ENCODE results near the gene POFUT1. TPM values are rescaled to one million over a fixed set of nuclear protein-coding genes. Genes with fewer than 3 reads are reported as not detected.
A peak's percentile ranks its signal among the peaks of the same experiment; 100 is the strongest.

POFUT1 gene
- total and polyA plus RNA-seq, 12 donors = 9.7 to 32.9 (median 27.4) TPM

DNA sequence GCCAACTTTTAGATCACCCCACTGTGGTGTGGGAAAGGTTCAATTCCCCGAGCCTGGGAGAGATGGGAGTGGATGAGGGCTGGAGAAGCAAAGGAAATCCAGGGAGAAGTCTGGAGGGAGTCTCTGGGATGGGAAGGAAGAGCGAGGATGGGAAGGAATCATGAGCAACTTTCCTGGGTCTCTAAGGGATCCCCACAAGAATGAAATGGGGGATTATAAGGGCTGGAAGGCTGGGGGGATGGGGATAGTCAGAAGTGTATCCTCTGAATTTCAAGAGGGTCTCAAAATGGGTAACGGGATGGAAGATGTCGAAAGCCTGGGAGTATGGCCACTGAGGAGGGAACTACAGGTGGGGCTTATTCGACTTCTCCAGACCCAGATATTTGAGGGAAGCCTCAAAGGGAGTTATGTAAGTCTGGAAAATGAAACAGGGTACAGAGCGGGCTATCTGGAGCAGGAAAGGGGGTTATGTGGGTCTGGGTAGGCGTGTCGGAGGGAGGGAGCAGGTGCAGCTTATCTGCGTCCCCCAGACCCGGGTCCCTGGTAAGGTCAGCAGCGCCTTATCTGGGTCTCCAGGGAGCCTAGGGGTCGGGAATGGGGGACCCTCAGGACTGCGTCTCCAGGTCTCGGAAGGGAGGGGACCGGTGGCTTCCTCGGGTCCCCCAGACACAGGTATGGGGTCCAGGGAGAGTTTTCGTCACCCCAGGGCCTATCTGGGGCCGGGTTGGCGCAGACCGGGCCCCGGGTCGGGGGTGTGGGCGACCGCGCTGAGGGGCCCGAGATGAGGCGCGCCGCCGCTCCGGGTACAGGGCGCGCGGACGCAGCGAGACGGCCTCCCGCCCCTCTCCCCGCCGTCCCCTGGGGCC is 687 bp upstream of the POFUT1 start:
- DNase-seq = no peak

DNA sequence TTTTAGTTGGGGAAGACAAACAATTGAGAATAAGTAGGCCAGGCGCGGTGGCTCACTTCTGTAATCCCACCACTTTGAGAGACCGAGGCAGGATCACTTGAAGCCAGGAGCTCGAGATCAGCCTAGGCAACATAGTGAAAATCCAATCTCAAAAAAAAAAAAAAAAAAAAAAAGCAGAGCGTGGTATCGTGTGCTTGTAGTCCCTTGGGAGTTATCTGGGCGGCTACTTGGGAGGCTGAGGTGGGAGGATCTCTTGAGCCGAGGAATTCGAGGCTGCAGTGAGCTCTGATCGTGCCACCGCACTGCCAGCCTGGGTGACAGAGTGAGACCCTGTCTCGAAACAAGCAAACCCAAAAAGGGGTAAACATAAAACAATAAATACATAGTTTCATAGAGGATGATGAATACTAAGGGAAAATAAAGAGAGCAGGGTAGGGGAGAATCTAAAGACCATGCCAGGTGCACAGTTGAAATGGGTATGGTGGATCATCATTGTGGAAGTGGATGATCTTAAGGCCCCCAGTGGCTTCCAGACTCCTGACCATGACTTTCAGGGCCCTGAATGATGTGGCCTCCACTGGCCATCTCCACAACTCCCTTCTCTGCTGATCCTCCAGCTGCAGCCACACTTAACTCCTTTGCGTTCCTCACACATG is 947 bp downstream of the POFUT1 start:
- peak overlapping the region in 8 of 10 donors; percentile 88 to 99 (median 95) for H3K27ac ChIP-seq

More for the DNA sequence above, 687 bp upstream of the POFUT1 start:
- peak overlapping the region; percentile 88 to 99 (median 95) for H3K27ac ChIP-seq
- H3K36me3 ChIP-seq = peaks cover 0 to 36% (median 5%) of the 10 kb centered on the region in 9 donors
- 1 to 3% methylated on average over 36 to 40 of the region's 40 CpGs for WGBS, 2 donors
- no peaks in the 10 kb centered on the region for H3K27me3 ChIP-seq
- H3K4me3 ChIP-seq = peak overlapping the region; percentile 70 to 100 (median 98)
- peak in 3 of 8 donors; percentile 1 to 2 (median 2) for ATAC-seq
- peaks cover 25 to 71% (median 60%) of the 10 kb centered on the region in 9 donors for H3K4me1 ChIP-seq
- no peaks in the 10 kb centered on the region for H3K9me3 ChIP-seq
- intact Hi-C loops (cut with DNase I) = loop anchor here in 6 of 10 donors (2.0 to 10.0 kb wide), 10 partner anchors 52 to 275 kb away; partner anchors contain the start of genes ASXL1 (in 2 of the 6), KIF3B (in 2 of the 6) and TM9SF4 (in 1 of the 6)
- TF ChIP-seq, protein P1, sequence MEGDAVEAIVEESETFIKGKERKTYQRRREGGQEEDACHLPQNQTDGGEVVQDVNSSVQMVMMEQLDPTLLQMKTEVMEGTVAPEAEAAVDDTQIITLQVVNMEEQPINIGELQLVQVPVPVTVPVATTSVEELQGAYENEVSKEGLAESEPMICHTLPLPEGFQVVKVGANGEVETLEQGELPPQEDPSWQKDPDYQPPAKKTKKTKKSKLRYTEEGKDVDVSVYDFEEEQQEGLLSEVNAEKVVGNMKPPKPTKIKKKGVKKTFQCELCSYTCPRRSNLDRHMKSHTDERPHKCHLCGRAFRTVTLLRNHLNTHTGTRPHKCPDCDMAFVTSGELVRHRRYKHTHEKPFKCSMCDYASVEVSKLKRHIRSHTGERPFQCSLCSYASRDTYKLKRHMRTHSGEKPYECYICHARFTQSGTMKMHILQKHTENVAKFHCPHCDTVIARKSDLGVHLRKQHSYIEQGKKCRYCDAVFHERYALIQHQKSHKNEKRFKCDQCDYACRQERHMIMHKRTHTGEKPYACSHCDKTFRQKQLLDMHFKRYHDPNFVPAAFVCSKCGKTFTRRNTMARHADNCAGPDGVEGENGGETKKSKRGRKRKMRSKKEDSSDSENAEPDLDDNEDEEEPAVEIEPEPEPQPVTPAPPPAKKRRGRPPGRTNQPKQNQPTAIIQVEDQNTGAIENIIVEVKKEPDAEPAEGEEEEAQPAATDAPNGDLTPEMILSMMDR (IDR thresholded peaks at IDR 0.05) = no peak

DNA sequence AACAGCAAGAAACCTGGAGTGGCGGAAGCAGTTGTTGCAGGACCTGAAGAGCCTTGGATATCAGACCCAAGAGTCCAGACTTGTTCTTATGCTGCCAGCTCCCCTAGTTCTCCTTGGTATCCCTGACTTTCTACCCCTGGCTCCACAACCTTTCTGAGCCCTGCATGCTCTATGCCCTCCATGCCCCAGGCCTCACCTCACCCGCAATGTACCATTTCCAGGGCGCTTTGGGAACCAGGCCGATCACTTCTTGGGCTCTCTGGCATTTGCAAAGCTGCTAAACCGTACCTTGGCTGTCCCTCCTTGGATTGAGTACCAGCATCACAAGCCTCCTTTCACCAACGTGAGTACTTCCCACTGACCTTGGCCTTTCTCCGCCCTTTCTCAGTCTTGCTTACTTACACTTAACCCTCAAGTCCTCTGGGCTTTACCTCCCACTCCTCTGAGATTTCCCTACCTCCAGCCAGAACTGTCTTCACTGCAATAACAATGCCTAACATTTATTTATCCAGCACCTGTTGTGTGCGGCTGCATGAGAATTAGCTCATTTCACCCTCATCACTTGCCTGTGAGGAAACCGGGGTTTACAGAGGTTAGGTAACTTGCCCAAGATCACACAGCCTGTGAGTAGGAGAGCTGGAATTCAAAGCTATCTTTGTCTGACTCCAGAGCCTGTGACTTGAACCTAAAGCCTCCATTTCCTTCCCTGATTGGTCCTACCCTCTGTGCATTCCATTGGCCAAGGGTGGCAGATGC is 2.3 kb downstream of the POFUT1 start:
- intact Hi-C loops (cut with DNase I) = loop anchor here in 6 of 10 donors (5.0 to 10.0 kb wide), 8 partner anchors 65 to 272 kb away; partner anchors contain the start of genes ASXL1 (in 2 of the 6), KIF3B (in 1 of the 6) and TM9SF4 (in 1 of the 6)
- H3K27ac ChIP-seq = no peak overlapping the region
- H3K4me1 ChIP-seq = peaks cover 12 to 41% (median 31%) of the 10 kb centered on the region in 9 donors
- ATAC-seq (no peak), DNase-seq (no peak)
- TF ChIP-seq, protein P1 (IDR thresholded peaks at IDR 0.05) = no peak
- WGBS, 2 donors = 82 to 84% methylated on average over 9 of the region's 9 CpGs
- H3K9me3 ChIP-seq = no peaks in the 10 kb centered on the region
- H3K4me3 ChIP-seq = no peak overlapping the region
- H3K27me3 ChIP-seq = no peaks in the 10 kb centered on the region
- H3K36me3 ChIP-seq = peaks cover 0 to 55% (median 5%) of the 10 kb centered on the region in 9 donors

More for the DNA sequence above, 947 bp downstream of the POFUT1 start:
- TF ChIP-seq, protein P1 (IDR thresholded peaks at IDR 0.05) = no peak
- ATAC-seq (no peak), DNase-seq (no peak)
- Histone ChIP-seq H3K27me3 (no peaks in the 10 kb centered on the region), H3K9me3 (no peaks in the 10 kb centered on the region), H3K4me3 (peak overlapping the region; percentile 69 to 100 (median 98)), H3K4me1 (peaks cover 19 to 55% (median 44%) of the 10 kb centered on the region in 9 donors), H3K36me3 (peaks cover 0 to 43% (median 5%) of the 10 kb centered on the region in 9 donors)
- intact Hi-C loops (cut with DNase I) = loop anchor here in 6 of 10 donors (5.0 to 10.0 kb wide), 8 partner anchors 66 to 274 kb away; partner anchors contain the start of genes ASXL1 (in 2 of the 6), KIF3B (in 1 of the 6) and TM9SF4 (in 1 of the 6)
- 58 to 62% methylated on average over 13 of the region's 13 CpGs for WGBS, 2 donors

Measured in heart right ventricle (tissue), 16 donors.